Epidermal melanocyte (primary cell): ENCODE results near the gene HDAC4.

Source experiments
- DNase-seq: peaks from one replicate; pipeline ENCODE4 v3.0.0; 2011; ENCODE audit warnings: low spot score; ENCODE audit not compliant: insufficient read length

The HDAC4 gene

GRCh38 chr2:239036819-239037558 lies 363.8 kb downstream of the HDAC4 start:
- no peak for DNase-seq

- no peak for DNase-seq
Measured at GRCh38 chr2:239035997-239036731, 364.7 kb downstream of the HDAC4 start.

- peak; percentile 86 for DNase-seq
Measured at GRCh38 chr2:239035361-239035814, 365.4 kb downstream of the HDAC4 start.

GRCh38 chr2:239034561-239035341 lies 366.1 kb downstream of the HDAC4 start:
- DNase-seq: no peak

- no peak for DNase-seq
Measured at GRCh38 chr2:239033801-239034560, 366.8 kb downstream of the HDAC4 start.

GRCh38 chr2:239029958-239030357 lies 370.9 kb downstream of the HDAC4 start:
- DNase-seq: no peak

- no peak for DNase-seq
Measured at GRCh38 chr2:239028253-239028619, 372.6 kb downstream of the HDAC4 start.

- no peak for DNase-seq
Measured at GRCh38 chr2:239027391-239028252, 373.2 kb downstream of the HDAC4 start.

GRCh38 chr2:239026711-239027361 lies 374.0 kb downstream of the HDAC4 start:
- DNase-seq: no peak

- DNase-seq: no peak
Measured at GRCh38 chr2:239025951-239026461, 374.8 kb downstream of the HDAC4 start.

GRCh38 chr2:239025096-239025801 lies 375.6 kb downstream of the HDAC4 start:
- DNase-seq: no peak

GRCh38 chr2:239024226-239024625 lies 376.6 kb downstream of the HDAC4 start:
- DNase-seq: no peak

- DNase-seq: no peak
Measured at GRCh38 chr2:239022437-239023260, 378.2 kb downstream of the HDAC4 start.

- DNase-seq: no peak
Measured at GRCh38 chr2:239021651-239022436, 379.0 kb downstream of the HDAC4 start.

- DNase-seq: no peak
Measured at GRCh38 chr2:239021224-239021623, 379.6 kb downstream of the HDAC4 start.

GRCh38 chr2:239020541-239021041 lies 380.2 kb downstream of the HDAC4 start:
- no peak for DNase-seq

- DNase-seq: no peak
Measured at GRCh38 chr2:239019183-239019581, 381.6 kb downstream of the HDAC4 start.
